Motor neuron (in vitro differentiated cells): ENCODE measurements around the gene SPTSSB. TPM values are rescaled to one million over a fixed set of nuclear protein-coding genes. Genes with fewer than 3 reads are reported as not detected.
A peak's percentile ranks its signal among the peaks of the same experiment; 100 is the strongest.

Experiments used
- ATAC-seq, 8 experiments: fragments of 200-7000 bp; cut with Tn5 transposase; replicated peaks in 6 of 8; 2 replicates each; pipeline ENCODE4 v1.8.0; 2021; ENCODE audit warnings: mild to moderate bottlenecking in 8 of 8, moderate library complexity in 8 of 8
- H3K27ac ChIP-seq, 2 donors: fragments of 250-450 bp; sonication (Bioruptor Pico); 2 replicates each; pipeline ENCODE4 v1.9.0; 2021; ENCODE audit warnings: antibody characterized with exemption in 2 of 2, mild to moderate bottlenecking in 2 of 2, moderate library complexity in 1 of 2
- H3K4me1 ChIP-seq, 2 donors: fragments of 250-450 bp; sonication (Bioruptor Pico); replicated peaks in 1 of 2; 2 replicates each; pipeline ENCODE4 v1.6.1; 2021; ENCODE audit warnings: antibody characterized with exemption in 2 of 2, mild to moderate bottlenecking in 2 of 2, moderate library complexity in 1 of 2
- H3K4me3 ChIP-seq, 5 donors: fragments of 250-450 bp; sonication (Bioruptor Pico); 2 replicates each; pipeline ENCODE4 v1.9.0; 2021; ENCODE audit warnings: antibody characterized with exemption in 5 of 5, mild to moderate bottlenecking in 5 of 5, moderate library complexity in 4 of 5
- WGBS, 10 experiments: fragments of 450-650 bp; shearing (Covaris generic); methylation state at CpG; one replicate each; pipeline ENCODE4 v1.0.0; 2022; 5-methylcytosine and 5-hydroxymethylcytosine counted together
- in situ Hi-C, 9 experiments: fragments of 400-800 bp; cut with MboI; loops; one replicate each; pipeline ENCODE4 v1.15.0; 2021; ENCODE audit warnings: low sequenced_read_pairs in 9 of 9, low pct_unique_long_range_greater_than_20kb in 2 of 9; ENCODE audit not compliant: unreplicated experiment in 9 of 9
- total RNA-seq, 8 experiments: library from RNA; unstranded; fragments of 300-600 nt; gene quantifications; 2 replicates each; pipeline versions ENCODE4 v1.2.3 to v1.2.4, GENCODE V29; 2022

The SPTSSB gene
- total RNA-seq, 8 experiments from 2014 or later, result 0.52 to 48.0 (median 4.7) TPM; not detected in 1

- Histone ChIP-seq H3K27ac (no peak overlapping the region), H3K4me1 (no peaks in the 10 kb centered on the region), H3K4me3 (no peak overlapping the region)
- in situ Hi-C loops, result no loop called here
- 0 to 90% (median 78%) methylated on average over 2 of the region's 2 CpGs; no CpG with 5 or more reads in 1 of the 10 experiments for WGBS, 10 experiments
- ATAC-seq, result no peak
Observed at GRCh38 chr3:161322781-161323568, 48.3 kb downstream of the SPTSSB start.

GRCh38 chr3:161320837-161321236, 50.5 kb downstream of the SPTSSB start:
- 0 to 100% (median 90%) methylated on average over 1 of the region's 1 CpG for WGBS, 10 experiments
- H3K4me3 ChIP-seq, result no peak overlapping the region
- H3K4me1 ChIP-seq, result no peaks in the 10 kb centered on the region
- H3K27ac ChIP-seq, result no peak overlapping the region
- in situ Hi-C loops, result no loop called here
- ATAC-seq, result no peak

GRCh38 chr3:161319867-161320266, 51.5 kb downstream of the SPTSSB start:
- in situ Hi-C loops, result no loop called here
- H3K27ac ChIP-seq, result no peak overlapping the region
- no peaks in the 10 kb centered on the region for H3K4me1 ChIP-seq
- 0 to 100% (median 60%) methylated on average over 1 to 2 of the region's 3 CpGs; no CpG with 5 or more reads in 5 of the 10 experiments for WGBS, 10 experiments
- no peak for ATAC-seq
- no peak overlapping the region for H3K4me3 ChIP-seq

GRCh38 chr3:161317077-161317476, 54.2 kb downstream of the SPTSSB start:
- WGBS, 10 experiments, result 0 to 100% (median 88%) methylated on average over 1 to 2 of the region's 2 CpGs; no CpG with 5 or more reads in 1 of the 10 experiments
- Histone ChIP-seq H3K4me3 (no peak overlapping the region), H3K4me1 (no peaks in the 10 kb centered on the region), H3K27ac (no peak overlapping the region)
- no peak for ATAC-seq
- in situ Hi-C loops, result no loop called here

- peak in 2 of 8 experiments; percentile 76 to 92 for ATAC-seq
- WGBS, 10 experiments, result 13 to 100% (median 98%) methylated on average over 1 to 3 of the region's 3 CpGs; no CpG with 5 or more reads in 2 of the 10 experiments
Observed at GRCh38 chr3:161316006-161316689, 55.2 kb downstream of the SPTSSB start.

GRCh38 chr3:161314836-161315395, 56.4 kb downstream of the SPTSSB start:
- WGBS, 10 experiments, result 40 to 91% (median 85%) methylated on average over 1 to 3 of the region's 3 CpGs; no CpG with 5 or more reads in 2 of the 10 experiments
- Histone ChIP-seq H3K27ac (no peak overlapping the region), H3K4me1 (no peaks in the 10 kb centered on the region), H3K4me3 (no peak overlapping the region)
- peak in 3 of 8 experiments; percentile 35 to 78 (median 35) for ATAC-seq
- in situ Hi-C loops, result no loop called here

More at GRCh38 chr3:161316006-161316689, 55.2 kb downstream of the SPTSSB start:
- Histone ChIP-seq H3K4me1 (no peaks in the 10 kb centered on the region), H3K27ac (no peak overlapping the region), H3K4me3 (no peak overlapping the region)
- in situ Hi-C loops, result no loop called here

GRCh38 chr3:161310649-161311423, 60.5 kb downstream of the SPTSSB start:
- ATAC-seq, result no peak
- no peak overlapping the region for H3K27ac ChIP-seq
- in situ Hi-C loops, result no loop called here
- H3K4me3 ChIP-seq, result no peak overlapping the region
- 17 to 75% (median 60%) methylated on average over 1 to 5 of the region's 5 CpGs for WGBS, 10 experiments
- no peaks in the 10 kb centered on the region for H3K4me1 ChIP-seq

- in situ Hi-C loops, result no loop called here
- no peak overlapping the region for H3K27ac ChIP-seq
- no peaks in the 10 kb centered on the region for H3K4me1 ChIP-seq
- 38 to 100% (median 89%) methylated on average over 1 to 2 of the region's 2 CpGs; no CpG with 5 or more reads in 3 of the 10 experiments for WGBS, 10 experiments
- H3K4me3 ChIP-seq, result no peak overlapping the region
- no peak for ATAC-seq
Observed at GRCh38 chr3:161305095-161305991, 66.0 kb downstream of the SPTSSB start.

GRCh38 chr3:161296814-161297213, 74.5 kb downstream of the SPTSSB start:
- no peak for ATAC-seq
- no peak overlapping the region for H3K27ac ChIP-seq
- in situ Hi-C loops, result loop anchor here in 3 of 9 experiments (25.0 kb wide), 2 partner anchors 90 to 115 kb away; no protein-coding TSS in a partner anchor
- H3K4me3 ChIP-seq, result no peak overlapping the region
- WGBS, 10 experiments, result 0 to 100% (median 83%) methylated on average over 1 to 3 of the region's 3 CpGs; no CpG with 5 or more reads in 1 of the 10 experiments
- no peaks in the 10 kb centered on the region for H3K4me1 ChIP-seq

GRCh38 chr3:161295325-161295724, 76.0 kb downstream of the SPTSSB start:
- in situ Hi-C loops, result loop anchor here in 3 of 9 experiments (25.0 kb wide), 2 partner anchors 92 to 117 kb away; no protein-coding TSS in a partner anchor
- no peak for ATAC-seq
- Histone ChIP-seq H3K27ac (no peak overlapping the region), H3K4me1 (no peaks in the 10 kb centered on the region), H3K4me3 (no peak overlapping the region)
